ENCODE results near the gene KIF3C.
"Not testable (repeated sequence)": the region's sequence is repeated elsewhere in the genome, so short reads cannot be mapped to it uniquely, and the experiment has no call there.

DNA sequence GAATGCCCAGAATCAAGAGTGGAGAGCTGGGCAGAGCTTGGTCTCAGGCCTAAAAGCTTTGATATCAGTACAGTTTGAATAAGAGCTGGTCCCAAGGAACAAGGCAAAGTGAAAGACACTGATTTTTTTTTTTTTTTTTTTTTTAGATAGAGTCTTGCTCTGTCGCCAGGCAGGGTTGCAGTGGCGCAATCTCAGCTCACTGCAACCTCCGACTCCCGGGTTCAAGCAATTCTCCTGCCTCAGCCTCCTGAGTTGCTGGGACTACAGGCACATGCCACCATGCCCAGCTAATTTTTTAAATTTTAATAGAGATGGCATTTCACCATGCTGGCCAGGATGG, 34.4 kb upstream of the KIF3C start:
- not testable (repeated sequence) for TF ChIP-seq POLR2A, POLR2AphosphoS5 (IDR thresholded peaks at IDR 0.05)
- TF ChIP-seq, protein P1, sequence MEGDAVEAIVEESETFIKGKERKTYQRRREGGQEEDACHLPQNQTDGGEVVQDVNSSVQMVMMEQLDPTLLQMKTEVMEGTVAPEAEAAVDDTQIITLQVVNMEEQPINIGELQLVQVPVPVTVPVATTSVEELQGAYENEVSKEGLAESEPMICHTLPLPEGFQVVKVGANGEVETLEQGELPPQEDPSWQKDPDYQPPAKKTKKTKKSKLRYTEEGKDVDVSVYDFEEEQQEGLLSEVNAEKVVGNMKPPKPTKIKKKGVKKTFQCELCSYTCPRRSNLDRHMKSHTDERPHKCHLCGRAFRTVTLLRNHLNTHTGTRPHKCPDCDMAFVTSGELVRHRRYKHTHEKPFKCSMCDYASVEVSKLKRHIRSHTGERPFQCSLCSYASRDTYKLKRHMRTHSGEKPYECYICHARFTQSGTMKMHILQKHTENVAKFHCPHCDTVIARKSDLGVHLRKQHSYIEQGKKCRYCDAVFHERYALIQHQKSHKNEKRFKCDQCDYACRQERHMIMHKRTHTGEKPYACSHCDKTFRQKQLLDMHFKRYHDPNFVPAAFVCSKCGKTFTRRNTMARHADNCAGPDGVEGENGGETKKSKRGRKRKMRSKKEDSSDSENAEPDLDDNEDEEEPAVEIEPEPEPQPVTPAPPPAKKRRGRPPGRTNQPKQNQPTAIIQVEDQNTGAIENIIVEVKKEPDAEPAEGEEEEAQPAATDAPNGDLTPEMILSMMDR (IDR thresholded peaks at IDR 0.05): not testable (repeated sequence)
